ENCODE results near the gene NAA40.

The NAA40 gene

DNA sequence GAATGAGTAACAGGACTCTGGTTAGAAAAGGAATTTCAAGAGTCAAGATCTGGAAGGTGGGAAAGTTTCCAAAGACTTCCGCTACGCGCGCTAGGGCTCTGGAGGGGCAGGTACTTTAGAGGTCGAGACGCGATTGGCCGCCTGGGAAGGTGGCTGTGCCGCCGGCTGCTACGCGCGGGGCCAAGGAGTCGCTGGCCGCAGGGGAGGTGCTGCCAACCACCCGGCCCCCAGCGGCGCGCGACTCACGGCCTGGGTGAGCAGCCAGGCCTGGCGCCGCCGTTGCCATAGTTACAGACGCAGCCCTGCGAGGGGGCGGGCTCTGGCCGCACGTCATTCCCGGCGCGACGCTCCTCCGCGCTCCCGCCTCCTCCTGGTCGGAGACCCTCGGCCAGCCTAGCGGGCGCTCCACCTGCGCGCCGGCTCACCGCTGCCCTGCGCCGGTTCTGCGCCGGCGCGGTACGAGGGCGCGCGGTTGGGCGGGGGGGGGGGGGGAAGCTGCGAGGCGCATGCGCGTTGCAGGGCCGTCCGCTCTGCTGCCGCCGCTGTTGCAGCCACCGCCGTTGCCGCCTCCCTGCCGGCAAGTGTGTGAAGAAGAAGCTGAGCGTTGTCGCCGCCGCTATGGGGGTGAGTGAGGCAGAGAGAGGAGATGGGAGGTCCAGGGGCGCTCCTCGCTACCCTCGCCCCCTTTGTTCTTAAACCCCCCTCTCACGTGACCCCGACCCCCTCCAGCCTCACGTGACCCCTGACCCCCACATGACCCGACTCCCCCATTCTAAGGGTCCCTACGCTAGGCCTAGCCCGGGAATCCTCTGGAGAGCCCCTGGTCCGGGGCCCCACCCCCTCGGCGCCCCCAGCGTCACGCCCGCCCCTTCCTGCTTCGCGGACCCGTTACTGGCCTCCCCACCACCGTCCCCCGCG, at the start of gene NAA40:
NAA40 (plus strand) TSS at position 524 of the 918 bp plus-strand sequence; CDS start at position 619, 95 bp downstream.
- DNase-seq: peak; percentile 92 to 94

DNA sequence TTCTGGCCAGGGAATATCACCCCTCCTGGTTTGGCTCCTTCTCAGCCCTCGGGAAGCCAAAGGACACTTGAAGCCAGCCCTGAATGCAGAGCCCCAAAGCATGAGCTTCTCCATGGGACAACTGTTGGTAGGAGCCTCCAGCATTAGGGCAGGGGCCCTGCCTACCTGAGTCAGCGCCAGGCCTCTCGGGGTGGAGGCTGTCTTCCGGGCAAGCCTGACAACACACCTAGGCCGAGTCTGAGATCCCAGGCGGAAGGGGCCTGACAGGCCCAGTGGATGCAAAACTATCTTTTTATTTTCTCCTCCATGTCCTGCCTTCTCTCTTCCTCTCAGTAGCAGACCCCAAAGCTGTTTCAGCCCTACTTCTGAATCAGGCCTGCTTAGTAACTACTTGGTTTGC, 49.5 kb upstream of the NAA40 start:
- DNase-seq: no peak

DNA sequence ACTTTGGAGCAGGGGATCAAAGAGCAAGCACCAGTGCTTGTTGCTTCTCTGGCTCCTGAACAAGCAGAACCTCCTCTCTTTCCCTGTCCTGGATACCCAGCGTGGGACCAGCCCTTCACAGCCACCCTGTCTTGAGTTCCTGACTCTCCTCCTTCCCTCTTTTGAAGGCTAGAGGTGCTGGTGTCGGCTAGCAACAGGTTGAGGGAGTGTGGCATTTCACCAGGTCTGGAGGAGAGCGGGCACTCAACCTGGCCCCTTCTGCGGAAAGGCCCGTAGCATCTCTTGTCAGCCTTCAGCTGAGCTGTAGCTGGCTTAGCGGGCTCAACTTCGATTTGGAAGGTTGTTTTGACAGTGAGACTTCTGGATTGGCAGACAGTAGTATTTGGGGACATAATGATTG, 48.4 kb upstream of the NAA40 start:
- DNase-seq: no peak

DNA sequence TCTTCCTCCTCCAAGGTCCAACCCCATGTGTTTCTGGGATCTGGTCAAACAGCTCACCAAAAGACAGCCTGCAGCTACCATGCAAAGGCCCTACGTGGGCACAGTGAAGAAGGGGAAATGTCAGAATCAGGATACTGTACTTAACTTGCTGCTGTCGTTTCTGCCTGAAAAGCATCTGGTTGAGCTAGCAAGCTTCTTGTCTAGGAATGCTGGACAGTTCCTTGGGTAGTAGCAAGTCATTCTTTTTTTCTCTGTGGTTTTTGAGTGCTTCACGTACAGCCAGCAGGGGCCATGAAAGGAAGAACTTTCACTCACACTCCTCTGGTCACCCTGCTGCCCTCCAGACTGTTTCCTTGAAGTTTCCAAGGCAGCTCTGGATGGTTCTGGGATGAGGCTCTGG, 46.6 kb upstream of the NAA40 start:
- DNase-seq: no peak

DNA sequence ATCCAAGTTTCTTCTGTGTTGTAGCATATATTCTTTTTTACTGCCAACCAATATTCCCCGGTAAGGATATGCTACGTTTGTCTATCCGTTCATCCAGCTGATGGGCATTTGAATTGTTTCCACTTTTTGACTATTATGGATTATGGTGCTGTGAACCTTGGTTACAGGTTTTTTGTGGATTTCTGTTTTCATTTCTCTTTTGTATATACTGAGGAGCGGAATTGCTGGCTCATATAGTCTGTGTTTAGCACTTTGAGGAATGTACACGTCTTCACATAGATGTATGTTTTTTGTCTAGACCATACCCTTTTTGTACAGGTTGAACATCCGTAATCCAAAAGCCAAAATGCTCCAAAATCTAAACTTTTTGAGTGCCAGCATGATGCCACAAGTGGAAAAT, 45.4 kb upstream of the NAA40 start:
- DNase-seq: no peak

DNA sequence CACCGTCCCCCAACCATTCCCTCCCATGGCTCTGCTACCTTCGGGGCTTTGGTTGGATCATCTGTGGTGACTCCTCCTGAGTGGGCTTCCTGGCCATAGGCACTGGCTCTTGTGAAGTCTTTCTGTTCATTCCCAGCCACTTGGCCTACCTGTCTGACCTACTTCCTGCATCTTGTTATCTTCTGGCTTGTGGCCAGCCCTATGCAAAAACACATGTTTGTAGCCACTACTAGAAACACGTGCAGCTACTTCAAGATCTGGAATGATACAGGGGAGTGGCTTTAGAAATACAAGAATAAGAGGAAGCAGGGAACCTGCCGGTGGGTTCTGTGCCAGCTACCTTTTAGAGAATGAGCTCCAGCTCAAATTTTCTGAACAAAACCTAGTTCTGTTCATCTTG, 42.7 kb upstream of the NAA40 start:
- no peak for DNase-seq

DNA sequence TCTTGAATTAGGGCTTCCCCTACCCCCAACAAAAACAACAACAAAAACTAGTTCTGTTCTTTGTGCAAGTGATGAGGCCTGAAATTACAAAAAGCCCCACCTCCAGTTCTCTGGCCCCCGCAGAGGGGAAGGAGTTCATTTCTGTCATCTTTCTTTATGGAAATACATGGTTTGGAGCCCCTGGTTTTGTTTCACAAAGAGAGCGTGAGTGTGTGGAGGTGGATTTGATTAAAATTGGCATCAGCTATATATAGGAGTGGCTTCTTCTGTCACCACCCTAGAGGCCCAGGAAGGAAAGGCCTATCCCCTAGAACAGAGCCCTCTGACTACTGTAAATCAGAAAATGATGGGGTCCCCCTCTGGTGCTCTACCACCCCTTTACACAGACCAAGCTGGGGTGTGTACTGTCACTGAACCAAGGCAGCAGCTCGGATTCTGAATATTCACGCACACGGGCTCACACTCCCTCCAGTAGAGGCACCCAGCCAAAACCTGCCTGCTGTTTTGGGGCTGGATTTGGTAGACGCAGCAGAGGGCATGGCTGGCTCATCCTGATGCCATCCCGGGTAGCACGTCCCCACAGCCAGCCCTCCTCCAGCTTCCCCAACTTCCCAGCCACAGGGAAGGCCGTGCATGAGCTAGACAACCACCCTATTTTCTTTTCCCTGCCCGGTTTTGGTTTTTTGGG, 41.2 kb upstream of the NAA40 start:
- no peak for DNase-seq

DNA sequence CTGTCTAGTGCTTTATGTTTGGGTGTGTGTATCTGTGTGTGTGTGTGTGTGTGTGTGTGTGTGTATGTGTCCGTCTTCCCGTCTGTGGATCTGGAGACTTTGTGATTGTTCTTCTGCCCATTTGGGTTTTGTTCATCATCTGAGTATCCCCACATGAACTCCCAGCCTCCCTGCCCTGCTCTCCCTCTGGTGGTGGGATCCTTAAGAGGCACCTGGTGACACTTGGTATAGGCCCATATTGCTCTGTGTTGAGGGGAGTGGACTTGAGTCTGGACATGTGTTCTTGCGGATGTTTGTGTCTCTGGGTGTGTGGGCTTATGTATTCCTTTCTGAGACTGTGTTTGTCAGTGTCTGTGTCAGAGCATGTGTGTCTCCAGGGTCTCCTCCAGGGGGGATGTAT, 37.1 kb upstream of the NAA40 start:
- DNase-seq: no peak

DNA sequence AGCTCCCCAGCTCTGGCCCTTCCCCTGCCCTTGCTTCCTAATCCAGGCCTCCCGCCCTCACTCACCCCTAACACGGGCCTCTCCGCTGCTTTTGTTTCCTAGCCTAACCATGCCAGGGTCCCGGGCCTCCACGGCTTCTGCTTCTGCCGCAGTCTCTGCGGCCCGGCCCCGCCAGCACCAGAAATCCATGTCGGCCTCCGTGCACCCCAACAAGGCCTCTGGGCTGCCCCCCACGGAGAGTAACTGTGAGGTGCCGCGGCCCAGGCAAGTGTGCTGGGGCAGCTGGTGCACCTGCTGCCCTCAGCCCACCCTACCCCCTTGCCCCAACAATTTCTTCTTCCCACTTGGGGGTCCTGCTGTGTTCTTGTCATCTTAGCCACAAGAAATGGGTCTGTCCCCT, 34.9 kb upstream of the NAA40 start:
- no peak for DNase-seq

DNA sequence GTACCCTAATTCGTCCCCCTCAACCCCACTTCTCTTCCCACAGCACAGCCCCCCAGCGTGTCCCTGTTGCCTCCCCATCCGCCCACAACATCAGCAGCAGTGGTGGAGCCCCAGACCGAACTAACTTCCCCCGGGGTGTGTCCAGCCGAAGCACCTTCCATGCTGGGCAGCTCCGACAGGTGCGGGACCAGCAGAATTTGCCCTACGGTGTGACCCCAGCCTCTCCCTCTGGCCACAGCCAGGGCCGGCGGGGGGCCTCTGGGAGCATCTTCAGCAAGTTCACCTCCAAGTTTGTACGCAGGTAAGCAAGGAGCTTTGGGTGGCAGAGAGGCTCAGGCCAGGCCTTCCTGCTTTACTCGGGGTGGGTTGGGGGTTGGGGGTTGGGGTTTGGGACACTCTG, 34.1 kb upstream of the NAA40 start:
- no peak for DNase-seq

DNA sequence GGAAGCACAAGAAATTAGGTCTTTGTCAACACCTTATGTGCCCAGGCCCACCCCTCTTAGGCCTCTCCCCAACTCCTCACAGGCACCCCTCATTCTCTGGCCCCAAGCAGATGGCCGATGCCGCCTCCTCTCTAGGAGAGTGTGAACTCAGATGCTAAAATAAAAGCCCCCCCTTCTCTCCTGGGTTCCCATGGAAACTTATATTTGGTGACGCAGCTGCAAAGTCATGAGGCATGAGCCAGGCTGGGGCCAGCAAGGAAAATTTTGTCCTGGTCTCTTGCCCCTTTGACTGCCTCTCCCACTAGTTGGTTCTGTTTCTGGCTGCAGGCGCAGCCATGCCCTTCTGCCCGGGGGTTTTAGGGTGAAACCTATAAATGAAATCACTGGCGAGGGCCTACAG, 33.6 kb upstream of the NAA40 start:
- no peak for DNase-seq

DNA sequence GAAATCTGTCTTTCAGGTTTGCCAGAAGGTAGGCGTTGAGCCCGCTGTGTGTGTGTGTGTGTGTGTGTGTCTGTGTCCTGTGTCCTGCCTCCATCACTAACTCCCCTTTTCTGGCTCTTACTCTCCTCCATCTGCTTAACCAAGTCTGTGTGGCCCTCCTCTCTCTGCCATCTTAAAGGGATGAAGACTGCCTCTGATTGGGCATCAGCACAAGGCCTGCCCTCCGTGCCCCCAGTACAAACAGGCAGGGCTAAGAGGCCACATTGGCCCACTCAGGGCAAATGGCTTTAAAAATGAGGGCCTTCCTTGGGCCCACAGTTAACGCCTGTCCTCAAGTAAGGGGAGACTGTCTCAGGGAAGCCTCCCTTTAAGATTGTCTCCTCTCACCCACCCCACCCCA, 32.7 kb upstream of the NAA40 start:
- no peak for DNase-seq

DNA sequence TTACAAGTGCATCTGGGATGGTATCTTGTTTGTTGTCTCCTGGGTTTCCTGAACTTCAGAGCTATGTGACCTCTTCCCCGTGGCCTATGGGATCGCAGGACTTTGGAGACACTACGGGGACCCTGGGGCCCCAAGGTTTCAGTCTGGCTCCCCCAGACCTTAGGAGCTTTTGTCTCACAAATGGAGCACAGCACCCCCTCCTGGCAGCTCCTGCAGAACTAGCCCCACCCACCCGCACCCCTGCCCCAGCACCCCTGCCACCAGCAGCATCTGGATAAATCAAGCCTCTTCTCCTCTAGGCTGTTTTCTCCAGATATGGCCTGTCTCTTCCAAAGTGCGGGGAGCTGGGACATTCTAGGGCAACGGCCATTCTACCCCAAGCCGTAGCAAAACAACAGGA, 32.2 kb upstream of the NAA40 start:
- DNase-seq: peak; percentile 62

DNA sequence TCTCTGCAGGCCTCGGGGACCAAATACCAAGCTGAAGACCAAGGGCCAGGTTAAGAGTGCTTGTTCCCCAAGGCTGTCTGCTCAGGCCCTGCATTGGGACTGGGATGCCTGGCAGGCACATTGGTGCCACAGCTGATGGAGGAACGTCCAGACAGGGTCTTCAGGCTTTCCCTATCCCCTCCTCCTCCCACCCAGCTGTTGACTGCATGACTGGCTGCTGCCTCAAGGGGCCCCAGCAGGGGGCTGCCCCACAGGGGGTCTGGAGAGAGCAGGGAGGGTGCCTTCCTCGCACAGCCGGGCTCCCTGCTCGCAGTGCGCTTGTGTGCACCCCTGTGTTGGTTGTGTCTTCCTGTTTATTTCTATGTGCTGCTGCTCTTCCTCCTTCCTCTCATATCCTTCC, 31.7 kb upstream of the NAA40 start:
- no peak for DNase-seq

DNA sequence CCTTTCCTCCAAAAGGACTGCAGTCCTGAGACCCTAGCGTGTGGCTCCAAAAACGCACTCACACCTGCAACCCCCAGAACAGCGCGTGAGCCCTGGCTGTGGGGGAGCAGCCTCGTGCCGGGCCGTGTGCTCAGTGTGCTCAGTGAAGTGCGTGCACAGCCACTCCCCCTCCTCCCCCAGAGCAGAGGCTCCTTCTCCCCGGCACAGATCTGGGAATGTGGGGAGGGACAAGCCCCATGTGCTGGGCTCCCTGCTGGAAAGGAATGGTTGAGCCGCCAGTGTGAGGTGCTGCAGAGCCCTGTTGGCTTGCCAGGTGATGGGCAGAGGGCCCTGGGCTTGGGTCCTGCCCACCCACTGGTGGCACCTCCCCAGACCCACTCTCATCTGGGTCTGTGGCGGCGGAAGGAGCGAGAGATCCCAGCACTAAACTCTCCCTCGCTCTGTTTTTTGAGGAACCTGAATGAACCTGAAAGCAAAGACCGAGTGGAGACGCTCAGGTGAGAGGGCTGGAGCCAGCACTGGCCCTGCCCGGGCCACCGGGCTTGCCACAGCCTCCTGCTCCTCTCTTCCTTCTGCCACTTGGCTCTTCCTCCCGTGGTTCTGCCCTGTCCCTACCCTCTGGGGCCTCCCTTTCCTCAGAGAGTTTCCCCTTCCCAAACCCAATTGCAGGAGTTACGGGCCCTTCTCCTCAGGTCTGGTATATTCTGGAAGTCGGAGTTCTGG, 30.8 kb upstream of the NAA40 start:
- no peak for DNase-seq

DNA sequence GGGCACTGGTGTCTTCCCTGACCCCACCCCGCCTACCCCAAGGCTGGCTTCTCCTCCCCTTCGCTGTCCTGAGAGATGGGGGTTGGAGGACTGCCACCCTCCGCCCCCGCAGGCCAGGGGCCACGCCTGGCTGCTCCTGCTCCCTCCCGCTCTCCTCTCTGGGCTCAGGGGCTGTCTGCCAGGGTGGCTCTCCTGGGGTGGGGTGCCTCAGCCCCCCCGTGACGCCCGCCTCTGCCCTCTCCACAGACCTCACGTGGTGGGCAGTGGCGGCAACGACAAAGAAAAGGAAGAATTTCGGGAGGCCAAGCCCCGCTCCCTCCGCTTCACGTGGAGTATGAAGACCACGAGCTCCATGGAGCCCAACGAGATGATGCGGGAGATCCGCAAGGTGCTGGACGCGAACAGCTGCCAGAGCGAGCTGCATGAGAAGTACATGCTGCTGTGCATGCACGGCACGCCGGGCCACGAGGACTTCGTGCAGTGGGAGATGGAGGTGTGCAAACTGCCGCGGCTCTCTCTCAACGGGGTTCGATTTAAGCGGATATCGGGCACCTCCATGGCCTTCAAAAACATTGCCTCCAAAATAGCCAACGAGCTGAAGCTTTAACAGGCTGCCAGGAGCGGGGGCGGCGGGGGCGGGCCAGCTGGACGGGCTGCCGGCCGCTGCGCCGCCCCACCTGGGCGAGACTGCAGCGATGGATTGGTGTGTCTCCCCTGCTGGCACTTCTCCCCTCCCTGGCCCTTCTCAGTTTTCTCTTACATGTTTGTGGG, 30.0 kb upstream of the NAA40 start:
- no peak for DNase-seq

DNA sequence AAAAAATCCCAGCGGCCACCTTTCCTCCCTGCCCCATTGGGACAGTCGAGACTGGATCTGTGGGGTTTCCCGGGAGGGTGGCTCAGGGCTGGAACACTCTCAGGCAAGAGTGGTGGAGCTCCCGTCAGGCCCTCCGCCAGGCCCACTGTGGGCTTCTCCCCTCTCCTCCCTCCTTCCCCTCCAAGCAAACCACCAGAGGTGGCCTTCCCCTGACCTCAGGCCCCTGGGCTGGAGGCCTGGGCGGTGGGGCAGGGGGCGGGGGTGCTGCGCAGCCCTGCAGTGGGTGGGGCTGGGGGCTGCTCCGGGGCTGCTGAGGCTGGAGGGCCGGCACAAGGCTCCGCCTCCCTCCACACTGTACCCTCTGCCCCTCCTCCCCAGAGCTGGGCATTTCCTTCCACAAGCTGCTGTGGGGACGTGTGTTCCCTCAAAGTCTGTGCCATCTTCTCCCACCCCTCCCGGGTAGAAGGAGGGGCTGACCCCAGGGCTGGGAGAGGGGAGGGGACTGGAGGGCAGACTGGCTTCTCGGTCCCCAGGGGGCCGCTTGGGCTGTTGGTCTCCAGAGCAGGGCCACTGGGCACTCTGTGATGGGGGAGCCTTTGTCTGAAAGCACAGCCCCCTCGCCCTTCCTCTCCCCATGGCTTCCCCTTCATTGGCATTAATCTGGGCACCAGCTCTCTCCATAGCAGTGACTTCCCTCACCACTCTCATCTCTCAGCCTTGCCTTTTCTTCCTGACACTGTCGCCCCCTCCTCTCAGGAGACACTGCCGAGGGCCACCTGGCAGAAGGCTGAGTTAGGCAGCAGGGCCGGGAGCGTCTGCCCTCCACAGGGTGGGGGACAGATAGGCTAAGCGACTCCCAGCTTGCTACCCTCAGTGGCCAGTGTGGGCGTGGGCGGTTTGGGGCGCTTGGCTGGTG, 29.0 kb upstream of the NAA40 start:
- DNase-seq: no peak

DNA sequence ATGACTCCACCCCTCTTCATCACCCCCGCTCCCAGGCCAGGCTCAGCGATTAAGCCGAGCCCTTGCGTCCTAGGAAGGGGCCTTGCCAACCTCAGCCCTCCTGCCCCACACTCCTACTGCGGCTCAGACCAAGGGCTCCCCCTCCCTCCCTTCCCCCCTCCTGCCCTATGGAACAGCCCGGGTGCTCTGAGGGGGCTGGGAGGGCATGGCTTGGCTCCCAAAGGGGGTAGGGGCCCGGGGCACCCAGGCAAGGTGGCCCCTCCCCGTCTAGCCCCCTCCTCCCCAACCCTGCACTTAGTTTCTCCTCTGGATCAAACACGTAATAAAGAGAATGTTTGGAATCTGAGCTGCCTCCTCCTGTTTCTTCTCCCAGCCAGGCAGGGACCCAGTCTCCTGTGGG, 28.1 kb upstream of the NAA40 start:
- DNase-seq: no peak

DNA sequence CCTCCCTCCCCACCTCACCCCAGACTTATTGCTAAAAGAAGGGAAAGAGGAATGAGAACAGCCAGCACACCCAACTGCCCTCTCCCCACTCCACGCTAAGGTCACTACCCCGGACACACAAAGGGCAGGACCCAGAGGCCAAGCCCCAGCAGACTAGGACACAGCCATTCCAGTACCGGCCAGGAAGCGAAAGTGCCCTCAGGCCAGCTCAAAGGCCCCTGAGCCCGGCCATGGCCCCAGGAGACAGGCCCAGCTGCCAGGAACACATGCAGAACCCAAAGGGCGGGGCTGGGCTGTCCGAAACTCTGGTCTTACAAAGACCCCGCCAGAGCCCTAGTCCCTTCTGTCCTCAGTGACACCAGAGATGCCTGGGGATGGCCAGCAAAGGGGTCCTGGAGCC, 27.4 kb upstream of the NAA40 start:
- DNase-seq: no peak

DNA sequence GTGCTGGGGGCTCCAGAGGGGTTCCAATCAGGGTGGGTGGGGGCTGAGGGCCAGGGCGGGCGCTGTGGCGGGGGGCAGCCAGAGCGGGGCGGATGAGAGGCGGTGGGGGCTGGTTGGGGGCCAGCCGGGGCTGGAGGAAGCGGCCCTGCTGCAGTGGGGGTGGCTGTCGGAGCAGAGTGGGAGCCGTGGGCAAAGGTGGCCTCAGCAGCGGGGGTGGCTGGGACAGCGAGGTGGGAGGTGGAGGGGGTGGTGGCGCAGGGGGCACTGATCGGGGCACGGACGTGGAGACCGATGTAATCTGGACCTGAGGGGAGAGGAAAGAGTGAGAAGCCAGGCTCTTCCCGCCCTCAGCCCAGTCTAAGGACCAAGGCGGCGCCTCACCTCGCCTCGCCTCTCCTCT, 26.9 kb upstream of the NAA40 start:
- DNase-seq: no peak

DNA sequence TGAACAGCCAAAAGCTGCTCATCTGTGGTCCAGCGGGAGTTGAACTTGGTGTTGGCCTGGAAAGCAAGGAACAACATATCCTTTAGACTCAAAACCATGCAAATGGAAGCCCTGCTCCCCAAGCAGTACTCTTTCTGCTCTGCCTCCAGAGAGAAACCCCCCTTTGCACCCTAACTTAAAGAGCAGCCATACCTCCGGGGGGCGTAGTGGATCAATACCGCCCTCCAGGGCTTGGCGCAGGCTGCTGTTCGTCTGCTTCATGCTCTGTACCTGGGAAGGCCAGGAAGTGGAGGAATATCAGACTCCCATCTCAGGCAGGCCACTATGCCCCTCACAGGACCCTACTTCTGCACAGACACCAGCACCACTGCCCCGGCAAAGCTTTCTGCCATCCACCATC, 26.1 kb upstream of the NAA40 start:
- no peak for DNase-seq

Measured in activated CD4-positive, alpha-beta T cell treated with anti-CD3 and anti-CD28 coated beads, Interleukin-2, amount 50 U/mL, for 48 hours (primary cell).